Measurements from ENCODE around the gene STX18. TPM values are rescaled to one million over a fixed set of nuclear protein-coding genes. Genes with fewer than 3 reads are reported as not detected.
"Not testable (repeated sequence)": the region's sequence is repeated elsewhere in the genome, so short reads cannot be mapped to it uniquely, and the experiment has no call there.

STX18 gene
- total RNA-seq, 1 donor from 2014 or later, result 24.0 TPM

DNA sequence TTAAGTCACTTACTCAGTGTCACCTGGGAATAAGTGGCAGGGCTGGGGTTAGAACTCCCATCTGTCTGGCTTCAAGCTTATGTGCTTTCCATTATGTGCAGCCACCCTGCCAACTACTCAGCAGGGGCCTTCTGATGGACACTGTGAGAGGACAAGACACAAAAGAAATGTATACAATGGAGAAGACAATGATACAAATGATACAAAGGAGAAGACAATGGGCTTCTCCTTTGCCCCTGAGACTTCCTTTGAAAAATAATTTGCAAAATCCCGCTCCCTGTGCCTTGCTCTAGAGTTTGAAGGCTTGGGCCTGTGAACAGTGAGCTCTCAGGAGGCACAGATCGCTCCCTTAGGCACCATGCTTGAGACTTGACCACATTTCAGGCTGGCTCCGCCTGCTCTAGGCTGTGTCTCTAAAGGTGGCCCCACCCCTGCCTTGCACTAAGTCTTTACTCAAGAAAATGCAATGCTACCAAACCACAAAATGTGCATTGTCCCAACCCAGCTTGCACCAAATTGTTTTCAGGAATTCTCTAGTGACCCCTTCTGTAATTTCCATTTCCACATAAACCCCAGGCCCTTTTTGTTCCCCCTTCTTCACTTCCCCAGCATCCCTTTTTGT, 27.1 kb upstream of the STX18 start:
- no peak for DNase-seq (ENCODE audit: low spot score)
- Mint-ChIP-seq H3K4me3 (ENCODE audit: unreplicated experiment) (no peak overlapping the region), H3K36me3 (ENCODE audit: low read depth, unreplicated experiment) (peaks cover 13% of the 10 kb centered on the region), H3K4me1 (ENCODE audit: unreplicated experiment) (peaks cover under 1% of the 10 kb centered on the region), H3K9me3 (ENCODE audit: unreplicated experiment) (no peaks in the 10 kb centered on the region), H3K27ac (ENCODE audit: unreplicated experiment) (no peak overlapping the region), H3K27me3 (ENCODE audit: unreplicated experiment) (peaks cover 1% of the 10 kb centered on the region)
- TF ChIP-seq, protein P1, sequence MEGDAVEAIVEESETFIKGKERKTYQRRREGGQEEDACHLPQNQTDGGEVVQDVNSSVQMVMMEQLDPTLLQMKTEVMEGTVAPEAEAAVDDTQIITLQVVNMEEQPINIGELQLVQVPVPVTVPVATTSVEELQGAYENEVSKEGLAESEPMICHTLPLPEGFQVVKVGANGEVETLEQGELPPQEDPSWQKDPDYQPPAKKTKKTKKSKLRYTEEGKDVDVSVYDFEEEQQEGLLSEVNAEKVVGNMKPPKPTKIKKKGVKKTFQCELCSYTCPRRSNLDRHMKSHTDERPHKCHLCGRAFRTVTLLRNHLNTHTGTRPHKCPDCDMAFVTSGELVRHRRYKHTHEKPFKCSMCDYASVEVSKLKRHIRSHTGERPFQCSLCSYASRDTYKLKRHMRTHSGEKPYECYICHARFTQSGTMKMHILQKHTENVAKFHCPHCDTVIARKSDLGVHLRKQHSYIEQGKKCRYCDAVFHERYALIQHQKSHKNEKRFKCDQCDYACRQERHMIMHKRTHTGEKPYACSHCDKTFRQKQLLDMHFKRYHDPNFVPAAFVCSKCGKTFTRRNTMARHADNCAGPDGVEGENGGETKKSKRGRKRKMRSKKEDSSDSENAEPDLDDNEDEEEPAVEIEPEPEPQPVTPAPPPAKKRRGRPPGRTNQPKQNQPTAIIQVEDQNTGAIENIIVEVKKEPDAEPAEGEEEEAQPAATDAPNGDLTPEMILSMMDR (IDR thresholded peaks at IDR 0.05; ENCODE audit: unreplicated experiment), result no peak

DNA sequence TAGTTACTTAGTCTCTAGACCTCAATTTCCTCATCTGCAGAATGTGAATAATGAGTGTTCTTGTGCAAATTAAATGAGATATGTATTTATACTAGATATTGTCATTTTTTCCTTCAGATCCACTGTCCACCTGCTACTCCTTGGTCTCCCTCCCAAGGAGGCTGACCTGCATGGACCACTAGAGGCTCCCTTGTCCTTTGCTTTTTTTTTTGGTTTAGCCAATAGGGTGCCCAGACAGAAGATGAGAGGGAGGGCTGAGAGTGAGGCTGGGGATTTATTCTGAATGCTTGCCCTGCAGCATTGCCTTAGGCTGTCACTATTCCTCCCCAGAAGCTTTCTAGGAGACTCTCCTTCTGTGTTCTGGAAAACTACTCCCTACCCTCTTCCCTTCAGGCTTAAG, 24.5 kb upstream of the STX18 start:
- H3K9me3 Mint-ChIP-seq (ENCODE audit: unreplicated experiment); H3K4me3 Mint-ChIP-seq (ENCODE audit: unreplicated experiment); H3K4me1 Mint-ChIP-seq (ENCODE audit: unreplicated experiment); H3K27me3 Mint-ChIP-seq (ENCODE audit: unreplicated experiment); DNase-seq (ENCODE audit: low spot score); H3K27ac Mint-ChIP-seq (ENCODE audit: unreplicated experiment): not testable (repeated sequence)
- H3K36me3 Mint-ChIP-seq (ENCODE audit: low read depth, unreplicated experiment), result peaks cover 13% of the 10 kb centered on the region

DNA sequence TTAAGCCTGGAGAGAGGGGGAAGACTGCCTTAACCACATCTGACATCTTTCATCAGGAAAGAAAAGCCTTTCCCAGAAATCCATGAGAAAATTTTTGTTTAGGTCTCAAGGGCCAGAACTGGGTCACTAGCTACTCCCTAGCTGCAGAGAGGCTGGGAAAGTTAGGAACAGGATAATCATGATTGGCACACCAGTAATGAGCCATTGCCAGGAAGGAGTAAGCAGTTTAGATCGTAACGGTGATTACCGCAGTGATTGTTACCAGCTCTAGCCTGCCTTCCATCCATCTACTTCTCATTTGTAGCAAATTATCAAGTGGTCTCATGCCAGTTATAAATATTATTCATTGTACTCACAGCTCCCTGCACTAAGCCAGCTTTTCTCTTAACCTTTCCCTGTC, 22.7 kb upstream of the STX18 start:
- Mint-ChIP-seq H3K4me1 (ENCODE audit: unreplicated experiment) (peaks cover 4% of the 10 kb centered on the region), H3K27me3 (ENCODE audit: unreplicated experiment) (peaks cover 1% of the 10 kb centered on the region), H3K27ac (ENCODE audit: unreplicated experiment) (no peak overlapping the region), H3K4me3 (ENCODE audit: unreplicated experiment) (no peak overlapping the region), H3K9me3 (ENCODE audit: unreplicated experiment) (no peaks in the 10 kb centered on the region), H3K36me3 (ENCODE audit: low read depth, unreplicated experiment) (peaks cover 5% of the 10 kb centered on the region)
- DNase-seq (ENCODE audit: low spot score), result no peak
- TF ChIP-seq, protein P1 (IDR thresholded peaks at IDR 0.05; ENCODE audit: unreplicated experiment), result no peak

DNA sequence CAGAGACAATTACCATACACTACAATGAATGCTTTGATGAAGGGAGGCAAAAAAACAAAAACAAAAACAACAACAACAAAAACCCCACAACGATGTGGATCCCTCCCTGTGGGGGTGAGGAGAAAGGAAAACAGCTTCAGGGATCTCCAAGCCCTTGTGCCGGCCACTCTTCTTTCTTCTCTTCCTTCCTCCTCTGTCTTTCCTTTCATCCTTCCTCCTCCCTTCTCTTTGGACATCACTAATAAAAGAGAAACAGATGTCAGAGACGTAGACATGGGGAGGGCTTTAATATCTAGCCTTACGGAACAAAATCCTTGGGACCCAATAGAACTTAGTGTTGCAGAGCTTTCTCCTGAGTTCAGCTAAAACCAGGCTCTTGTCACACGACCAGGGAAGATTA, 18.8 kb upstream of the STX18 start:
- DNase-seq (ENCODE audit: low spot score), result no peak
- H3K27me3 Mint-ChIP-seq (ENCODE audit: unreplicated experiment), result no peaks in the 10 kb centered on the region
- no peaks in the 10 kb centered on the region for H3K9me3 Mint-ChIP-seq (ENCODE audit: unreplicated experiment)
- peaks cover 4% of the 10 kb centered on the region for H3K4me1 Mint-ChIP-seq (ENCODE audit: unreplicated experiment)
- no peak overlapping the region for H3K27ac Mint-ChIP-seq (ENCODE audit: unreplicated experiment)
- no peaks in the 10 kb centered on the region for H3K36me3 Mint-ChIP-seq (ENCODE audit: low read depth, unreplicated experiment)
- TF ChIP-seq, protein P1 (IDR thresholded peaks at IDR 0.05; ENCODE audit: unreplicated experiment), result no peak
- no peak overlapping the region for H3K4me3 Mint-ChIP-seq (ENCODE audit: unreplicated experiment)

DNA sequence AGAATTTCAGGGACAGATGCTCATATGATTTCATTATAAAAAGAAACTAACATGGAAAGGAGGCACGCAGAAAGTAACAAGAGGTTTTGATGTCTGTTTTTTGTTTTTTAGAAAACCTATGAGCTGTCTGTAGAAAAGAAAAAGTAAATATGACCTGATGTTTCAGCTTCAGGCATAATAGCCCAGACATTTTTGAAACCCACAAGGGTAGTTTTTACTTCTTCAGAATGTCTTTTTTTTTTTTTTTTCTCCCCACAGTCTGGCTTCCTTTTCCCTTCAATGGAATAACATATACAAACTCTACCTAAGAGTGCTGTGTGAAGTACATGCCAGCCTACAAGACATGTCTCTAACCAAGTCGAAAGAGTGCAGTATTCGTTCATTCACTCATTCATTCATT, 18.3 kb upstream of the STX18 start:
- DNase-seq (ENCODE audit: low spot score), result no peak
- TF ChIP-seq, protein P1 (IDR thresholded peaks at IDR 0.05; ENCODE audit: unreplicated experiment), result no peak
- no peaks in the 10 kb centered on the region for H3K36me3 Mint-ChIP-seq (ENCODE audit: low read depth, unreplicated experiment)
- no peak overlapping the region for H3K4me3 Mint-ChIP-seq (ENCODE audit: unreplicated experiment)
- H3K9me3 Mint-ChIP-seq (ENCODE audit: unreplicated experiment), result no peaks in the 10 kb centered on the region
- no peaks in the 10 kb centered on the region for H3K27me3 Mint-ChIP-seq (ENCODE audit: unreplicated experiment)
- no peak overlapping the region for H3K27ac Mint-ChIP-seq (ENCODE audit: unreplicated experiment)
- H3K4me1 Mint-ChIP-seq (ENCODE audit: unreplicated experiment), result peaks cover 4% of the 10 kb centered on the region

Data from endothelial cell (in vitro differentiated cells).